Keratinocyte (primary cell): ENCODE measurements around the gene TBC1D25. TPM values are rescaled to one million over a fixed set of nuclear protein-coding genes. Genes with fewer than 3 reads are reported as not detected.

Source experiments
- DNase-seq: peaks from one replicate; pipeline ENCODE4 v3.0.0-alpha.2; 2011; ENCODE audit warnings: low read depth, missing footprints, low spot score
- FAIRE-seq: peaks from 2 replicates; lab custom pipeline; 2011; peaks lifted over from hg19 to GRCh38; lab: Jason Lieb, UNC
- H2AFZ ChIP-seq: 2 replicates; pipeline ENCODE4 v1.6.0; 2012; ENCODE audit warnings: low read length, control low read depth, inconsistent platforms; ENCODE audit not compliant: control insufficient read depth
- H3K27ac ChIP-seq: 2 replicates; pipeline ENCODE4 v1.5.1; 2011; ENCODE audit warnings: low read length; ENCODE audit not compliant: control insufficient read depth, insufficient read depth
- H3K27me3 ChIP-seq: 3 replicates; pipeline ENCODE4 v1.6.0; 2011; ENCODE audit warnings: low read length; ENCODE audit not compliant: control insufficient read depth, insufficient read depth; ENCODE audit errors: extremely low read depth
- H3K36me3 ChIP-seq, 2 experiments: 2 replicates in 1 of 2; 3 replicates in 1 of 2; pipeline ENCODE4 v1.5.1; 2011; ENCODE audit warnings: low read length in 2 of 2, mild to moderate bottlenecking in 1 of 2; ENCODE audit not compliant: control insufficient read depth in 2 of 2, insufficient read depth in 2 of 2; ENCODE audit errors: extremely low read depth in 1 of 2
- H3K4me1 ChIP-seq: 3 replicates; pipeline ENCODE4 v1.5.1; 2011; ENCODE audit warnings: low read length; ENCODE audit not compliant: control insufficient read depth, insufficient read depth; ENCODE audit errors: extremely low read depth
- H3K4me2 ChIP-seq: 3 replicates; pipeline ENCODE4 v1.6.0; 2011; ENCODE audit warnings: low read depth, low read length; ENCODE audit not compliant: control insufficient read depth, insufficient read depth; ENCODE audit errors: extremely low read depth
- H3K4me3 ChIP-seq, 3 experiments: fragments of 200-600 bp in 1 of 3; sonication (generic) in 1 of 3; 2 replicates in 2 of 3; 3 replicates in 1 of 3; pipeline ENCODE4 v1.5.1; 2011 to 2016; ENCODE audit warnings: low read length in 3 of 3, mild to moderate bottlenecking in 3 of 3, control low read depth in 2 of 3, inconsistent platforms in 1 of 3, low read depth in 1 of 3, mixed read lengths in 1 of 3, mixed run types in 1 of 3, moderate library complexity in 1 of 3; ENCODE audit not compliant: control insufficient read depth in 2 of 3, insufficient read depth in 2 of 3; ENCODE audit errors: extremely low read depth in 1 of 3
- H3K79me2 ChIP-seq: 2 replicates; pipeline ENCODE4 v1.6.0; 2012; ENCODE audit warnings: low read length; ENCODE audit not compliant: control insufficient read depth, insufficient read depth
- H3K9ac ChIP-seq: 3 replicates; pipeline ENCODE4 v1.6.0; 2011; ENCODE audit warnings: low read length; ENCODE audit not compliant: control insufficient read depth, insufficient read depth; ENCODE audit errors: extremely low read depth
- H3K9me1 ChIP-seq: 3 replicates; pipeline ENCODE4 v1.6.0; 2011; ENCODE audit warnings: low read length; ENCODE audit not compliant: control insufficient read depth, insufficient read depth; ENCODE audit errors: extremely low read depth
- H3K9me3 ChIP-seq: 2 replicates; pipeline ENCODE4 v1.5.1; 2012; ENCODE audit warnings: low read depth, low read length; ENCODE audit not compliant: control insufficient read depth
- H4K20me1 ChIP-seq: 3 replicates; pipeline ENCODE4 v1.6.0; 2011; ENCODE audit warnings: low read length; ENCODE audit not compliant: control insufficient read depth, insufficient read depth; ENCODE audit errors: extremely low read depth
- CTCF ChIP-seq, 3 experiments: IDR thresholded peaks in 1 of 3; conservative IDR thresholded peaks in 1 of 3; optimal IDR thresholded peaks in 1 of 3; 2 replicates in 2 of 3; 3 replicates in 1 of 3; pipeline versions ENCODE3 to v1.5.1; 2011; ENCODE audit warnings: low read length in 3 of 3, mild to moderate bottlenecking in 3 of 3, moderate library complexity in 2 of 3, control low read depth in 1 of 3, inconsistent platforms in 1 of 3; ENCODE audit not compliant: insufficient read depth in 2 of 3; ENCODE audit errors: extremely low read depth in 1 of 3
- EZH2 ChIP-seq: IDR thresholded peaks from one replicate; pipeline ENCODE4 v1.6.1; 2012; ENCODE audit warnings: inconsistent platforms, mild to moderate bottlenecking, low read length, moderate library complexity
- dilution Hi-C: fragments of 300-500 bp; cut with MboI; formaldehyde crosslinking; loops from one replicate; pipeline ENCODE4 v1.7.0; 2020; ENCODE audit warnings: low sequenced_read_pairs; ENCODE audit not compliant: extremely low pct_ligation_motif_present
- polyA plus RNA-seq, 5 experiments: library from polyadenylated mRNA; depleted of rRNA in 3 of 5; stranded (reverse) in 3 of 5; stranded (forward) in 1 of 5; unstranded in 1 of 5; fragments of >200 nt; gene quantifications; 1 replicate in 1 of 5; 2 replicates in 3 of 5; 3 replicates in 1 of 5; pipeline versions ENCODE4 v1.2.1 to v1.2.3, GENCODE V29; 2011 to 2012; ENCODE audit warnings: missing spikeins in 2 of 5, low read depth in 1 of 5, low replicate concordance in 1 of 5

TBC1D25 gene
- polyA plus RNA-seq, 1 donor (not counting 4 experiments of a cell fraction or from before 2014, with no cell fraction given): 9.2 TPM

DNA sequence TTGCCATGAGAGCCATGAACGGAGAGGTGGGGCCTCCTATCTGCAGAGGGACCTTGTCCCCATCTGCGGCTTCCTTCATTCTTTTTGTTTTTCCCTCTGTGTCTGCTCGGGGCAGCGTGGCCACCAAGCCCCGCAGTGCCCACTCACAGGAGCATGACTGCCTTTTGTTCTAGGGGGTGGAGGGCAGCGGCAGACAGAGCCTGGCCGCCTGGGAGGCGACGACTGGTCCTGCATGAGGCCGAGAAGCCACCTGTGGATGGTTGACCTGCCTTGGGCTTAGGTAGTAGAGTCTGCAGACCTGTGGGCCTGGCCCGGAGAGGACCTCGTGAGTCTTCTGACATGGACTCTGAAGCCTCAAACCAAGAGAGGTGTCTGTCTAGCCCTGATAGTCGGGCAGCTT lies 36.1 kb downstream of the TBC1D25 start:
- H3K79me2 ChIP-seq: peaks cover 20% of the 10 kb centered on the region
- H3K4me3 ChIP-seq: peak overlapping the region; percentile 60 to 92 (median 63)
- no peaks in the 10 kb centered on the region for H3K27me3 ChIP-seq
- no peak for FAIRE-seq
- H3K4me2 ChIP-seq: peak overlapping the region; percentile 85
- TF ChIP-seq EZH2 (no peak), CTCF (optimal IDR thresholded peaks at IDR 0.05 in 1 of 3, IDR thresholded peaks at IDR 0.05 in 1 of 3, conservative IDR thresholded peaks at IDR 0.05 in 1 of 3; ENCODE audit: extremely low read depth in 1 of 3, insufficient read depth in 2 of 3, low read length in 3 of 3) (no peak)
- no peak overlapping the region for H2AFZ ChIP-seq
- H3K27ac ChIP-seq: peak overlapping the region; percentile 96
- peaks cover 26% of the 10 kb centered on the region for H3K4me1 ChIP-seq
- dilution Hi-C loops: no loop called here
- H3K36me3 ChIP-seq: peaks cover 6 to 16% of the 10 kb centered on the region in 2 experiments
- no peaks in the 10 kb centered on the region for H3K9me1 ChIP-seq
- H4K20me1 ChIP-seq: no peaks in the 10 kb centered on the region
- no peaks in the 10 kb centered on the region for H3K9me3 ChIP-seq
- DNase-seq: no peak
- peak overlapping the region; percentile 98 for H3K9ac ChIP-seq

GRCh38 chrX:48576108-48576507 lies 36.6 kb downstream of the TBC1D25 start:
- Histone ChIP-seq H3K4me3 (peak overlapping the region; percentile 60 to 92 (median 63)), H3K36me3 (peaks cover 6 to 16% of the 10 kb centered on the region in 2 experiments)
- dilution Hi-C loops: no loop called here

More at GRCh38 chrX:48576108-48576507, 36.6 kb downstream of the TBC1D25 start:
- H3K9me3 ChIP-seq: no peaks in the 10 kb centered on the region
- no peaks in the 10 kb centered on the region for H3K27me3 ChIP-seq
- DNase-seq (no peak), FAIRE-seq (no peak)
- H4K20me1 ChIP-seq: no peaks in the 10 kb centered on the region
- H3K27ac ChIP-seq: peak overlapping the region; percentile 96
- H3K79me2 ChIP-seq: peaks cover 20% of the 10 kb centered on the region
- H3K9ac ChIP-seq: peak overlapping the region; percentile 98
- TF ChIP-seq CTCF (optimal IDR thresholded peaks at IDR 0.05 in 1 of 3, IDR thresholded peaks at IDR 0.05 in 1 of 3, conservative IDR thresholded peaks at IDR 0.05 in 1 of 3; ENCODE audit: extremely low read depth in 1 of 3, insufficient read depth in 2 of 3, low read length in 3 of 3) (no peak), EZH2 (no peak)
- H2AFZ ChIP-seq: no peak overlapping the region
- peak overlapping the region; percentile 85 for H3K4me2 ChIP-seq
- no peaks in the 10 kb centered on the region for H3K9me1 ChIP-seq
- peaks cover 27% of the 10 kb centered on the region for H3K4me1 ChIP-seq
